SW480 (cell line): ENCODE measurements around the gene PTPRK.

Source experiments
- DNase-seq: peaks from one replicate; pipeline ENCODE4 v3.0.0-alpha.2; 2016; ENCODE audit warnings: low spot score

PTPRK gene

GRCh38 chr6:128515550-128516513 is 4.6 kb downstream of the PTPRK start:
- no peak for DNase-seq

GRCh38 chr6:128513878-128514277 is 6.5 kb downstream of the PTPRK start:
- no peak for DNase-seq

GRCh38 chr6:128512296-128512695 is 8.1 kb downstream of the PTPRK start:
- no peak for DNase-seq

GRCh38 chr6:128511506-128511905 is 8.9 kb downstream of the PTPRK start:
- no peak for DNase-seq

- no peak for DNase-seq
Observed at GRCh38 chr6:128509709-128510108, 10.7 kb downstream of the PTPRK start.

- DNase-seq, result peak; percentile 68
Observed at GRCh38 chr6:128508588-128509296, 11.7 kb downstream of the PTPRK start.

- DNase-seq, result peak; percentile 46
Observed at GRCh38 chr6:128507337-128508310, 12.8 kb downstream of the PTPRK start.

GRCh38 chr6:128505603-128506002 is 14.8 kb downstream of the PTPRK start:
- no peak for DNase-seq

- no peak for DNase-seq
Observed at GRCh38 chr6:128504003-128504654, 16.3 kb downstream of the PTPRK start.

GRCh38 chr6:128500749-128501600 is 19.4 kb downstream of the PTPRK start:
- no peak for DNase-seq

- DNase-seq, result no peak
Observed at GRCh38 chr6:128500014-128500413, 20.4 kb downstream of the PTPRK start.

GRCh38 chr6:128499079-128499731 is 21.2 kb downstream of the PTPRK start:
- no peak for DNase-seq

GRCh38 chr6:128498234-128498633 is 22.2 kb downstream of the PTPRK start:
- no peak for DNase-seq

- DNase-seq, result no peak
Observed at GRCh38 chr6:128495536-128496333, 24.7 kb downstream of the PTPRK start.

- no peak for DNase-seq
Observed at GRCh38 chr6:128494440-128494839, 26.0 kb downstream of the PTPRK start.

GRCh38 chr6:128493877-128494276 is 26.5 kb downstream of the PTPRK start:
- DNase-seq, result no peak

GRCh38 chr6:128492386-128492785 is 28.0 kb downstream of the PTPRK start:
- no peak for DNase-seq

- DNase-seq, result peak; percentile 52
Observed at GRCh38 chr6:128491610-128492206, 28.7 kb downstream of the PTPRK start.
